K562 (cell line): ENCODE results near the gene MFSD11. TPM values are rescaled to one million over a fixed set of nuclear protein-coding genes. Genes with fewer than 3 reads are reported as not detected.

Source experiments
- ARID3B ChIP-seq: fragments of 250-450 bp; sonication (Bioruptor Pico); IDR thresholded peaks from 2 replicates; pipeline ENCODE4 v1.4.0; 2020; ENCODE audit warnings: borderline replicate concordance
- ASH1L ChIP-seq: fragments of 450-650 bp; IDR thresholded peaks from 2 replicates; pipeline ENCODE4 v1.6.1; 2018; ENCODE audit warnings: borderline replicate concordance, mild to moderate bottlenecking, low read depth; ENCODE audit not compliant: partially characterized antibody
- BCOR ChIP-seq: fragments of 450-650 bp; IDR thresholded peaks from 2 replicates; pipeline ENCODE4 v1.6.1; 2016
- CBX1 ChIP-seq: sonication (generic); IDR thresholded peaks from 2 replicates; pipeline ENCODE4 v1.6.1; 2016; ENCODE audit warnings: antibody characterized with exemption, low read depth, mild to moderate bottlenecking
- CTCF ChIP-seq, 3 experiments: IDR thresholded peaks in 2 of 3; conservative IDR thresholded peaks in 1 of 3; 2 replicates each; pipeline ENCODE4 v1.5.1; 2011 to 2012; ENCODE audit warnings: low read length in 3 of 3, mild to moderate bottlenecking in 3 of 3, control low read depth in 2 of 3, improper control_type of control experiment in 1 of 3, inconsistent platforms in 1 of 3, low read depth in 1 of 3, mixed read lengths in 1 of 3, moderate library complexity in 1 of 3; ENCODE audit not compliant: insufficient read depth in 2 of 3
- GTF2B ChIP-seq: IDR thresholded peaks from 2 replicates; pipeline ENCODE4 v1.6.1; 2011; ENCODE audit not compliant: insufficient read length; ENCODE audit errors: extremely low read depth
- HES1 ChIP-seq: fragments of 450-650 bp; IDR thresholded peaks from 2 replicates; pipeline ENCODE4 v1.6.1; 2016; ENCODE audit warnings: low read depth, mild to moderate bottlenecking, moderate library complexity
- KLF13 ChIP-seq: fragments of 450-650 bp; IDR thresholded peaks from 2 replicates; pipeline ENCODE4 v1.6.1; 2016; ENCODE audit warnings: missing genetic modification characterization, low read depth, mild to moderate bottlenecking, missing compliant biosample characterization, moderate library complexity, borderline replicate concordance
- LCOR ChIP-seq: sonication (generic); formaldehyde crosslinking; IDR thresholded peaks from 2 replicates; pipeline ENCODE4 v1.8.0; 2022; ENCODE audit warnings: mild to moderate bottlenecking, missing genetic modification reagents
- MCM2 ChIP-seq: fragments of 450-650 bp; IDR thresholded peaks from 2 replicates; pipeline ENCODE4 v1.6.1; 2017; ENCODE audit warnings: low read depth, mild to moderate bottlenecking
- MEIS2 ChIP-seq: fragments of 450-650 bp; IDR thresholded peaks from 2 replicates; pipeline ENCODE4 v1.6.1; 2014; ENCODE audit warnings: mild to moderate bottlenecking; ENCODE audit not compliant: partially characterized antibody
- MIER1 ChIP-seq: fragments of 450-650 bp; IDR thresholded peaks from 2 replicates; pipeline ENCODE4 v1.6.1; 2016; ENCODE audit warnings: antibody characterized with exemption, mild to moderate bottlenecking, low read depth
- NFIC ChIP-seq: fragments of 450-650 bp; IDR thresholded peaks from 2 replicates; pipeline ENCODE4 v1.6.1; 2017; ENCODE audit warnings: mild to moderate bottlenecking, inconsistent platforms
- TAF1 ChIP-seq: IDR thresholded peaks from 2 replicates; pipeline ENCODE4 v1.6.1; 2011; ENCODE audit warnings: mild to moderate bottlenecking, low read length, moderate library complexity; ENCODE audit not compliant: insufficient read depth, control insufficient read depth, severe bottlenecking; ENCODE audit errors: extremely low read depth
- TEAD2 ChIP-seq: fragments of 450-650 bp; IDR thresholded peaks from 2 replicates; pipeline ENCODE4 v1.6.1; 2016; ENCODE audit warnings: missing genetic modification characterization, control low read depth, missing compliant biosample characterization
- TOE1 ChIP-seq, 2 experiments: fragments of 450-650 bp in 1 of 2; sonication (generic) in 1 of 2; formaldehyde crosslinking in 1 of 2; IDR thresholded peaks; 2 replicates each; pipeline versions ENCODE4 v1.7.1 to v1.8.0; 2016 to 2022; ENCODE audit warnings: borderline replicate concordance in 2 of 2, mild to moderate bottlenecking in 2 of 2, antibody characterized with exemption in 1 of 2, inconsistent platforms in 1 of 2, low read depth in 1 of 2, missing genetic modification reagents in 1 of 2, moderate library complexity in 1 of 2
- XRCC5 ChIP-seq: fragments of 200-400 bp; formaldehyde crosslinking; IDR thresholded peaks from 2 replicates; pipeline ENCODE4 v1.6.1; 2017; ENCODE audit warnings: low read depth, mild to moderate bottlenecking, low read length
- YBX1 ChIP-seq: fragments of 450-650 bp; IDR thresholded peaks from 2 replicates; pipeline ENCODE4 v1.7.1; 2016; ENCODE audit warnings: mild to moderate bottlenecking
- ZKSCAN1 ChIP-seq: fragments of 150-350 bp; IDR thresholded peaks from 2 replicates; pipeline ENCODE4 v1.6.1; 2016; ENCODE audit warnings: low read depth, low read length
- ZNF24 ChIP-seq: fragments of 450-650 bp; IDR thresholded peaks from 2 replicates; pipeline ENCODE4 v1.6.1; 2016
- ZNF699 ChIP-seq: fragments of 250-450 bp; sonication (Bioruptor Pico); IDR thresholded peaks from 2 replicates; pipeline ENCODE4 v1.8.0; 2021; ENCODE audit warnings: mild to moderate bottlenecking, moderate library complexity; ENCODE audit not compliant: insufficient replicate concordance
- ZNF766 ChIP-seq: fragments of 200-800 bp; sonication (Bioruptor generic); conservative IDR thresholded peaks from 2 replicates; pipeline ENCODE4 v1.6.1; 2016; ENCODE audit warnings: missing genetic modification characterization, missing compliant biosample characterization
- polyA plus RNA-seq, 8 experiments: library from polyadenylated mRNA; depleted of rRNA in 4 of 8; stranded (reverse) in 5 of 8; unstranded in 3 of 8; fragments of >200 nt; fragmentation: Nextera tagmentation in 2 of 8; fragmentation: Illumina TruSeq in 1 of 8; extraction: Ambion mirVana in 2 of 8; extraction: Trizol in 1 of 8; gene quantifications; 2 replicates each; pipeline versions ENCODE4 v1.2.1 to v1.2.3, GENCODE V29; 2011 to 2014; ENCODE audit warnings: inconsistent platforms in 1 of 8, missing spikeins in 1 of 8
- total RNA-seq, 7 experiments: library from RNA; depleted of rRNA in 6 of 7; stranded (reverse); fragments of >200 nt in 6 of 7; fragmentation: Illumina TruSeq in 2 of 7; extraction: Trizol in 2 of 7; gene quantifications; 2 replicates each; pipeline versions ENCODE4 v1.2.1 to v1.2.3, GENCODE V29; 2011 to 2021; ENCODE audit warnings: low replicate concordance in 1 of 7

MFSD11 gene
- total and polyA plus RNA-seq, 9 of the 15 experiments (the other 6 are each of a cell fraction or from before 2014, with no cell fraction given) = 14.4 to 24.5 (median 19.9) TPM

- TF ChIP-seq HES1 (no peak; the same call in 1 of the 2 replicates), ZNF699 (CRISPR knock-in tag) (no peak), YBX1 (no peak), GTF2B (peak; percentile 91), BCOR (peak; percentile 56; the same call in 1 of the 2 replicates), TOE1 (IDR thresholded peaks at IDR 0.05; ENCODE audit: borderline replicate concordance) (0 out of 2 replicates have a peak, but pooled peaks have one; percentile 10), TOE1 (CRISPR knock-in tag; IDR thresholded peaks at IDR 0.05; ENCODE audit: borderline replicate concordance, low read depth) (peak; percentile 95), ASH1L (no peak), LCOR (CRISPR knock-in tag) (peak; percentile 92), TAF1 (peak; percentile 99), MIER1 (no peak), ZKSCAN1 (peak; percentile 24; the same call in 1 of the 2 replicates), TEAD2 (tag) (no peak), CBX1 (peak; percentile 89), ZNF766 (CRISPR knock-in tag) (no peak), XRCC5 (no peak), CTCF (IDR thresholded peaks at IDR 0.05 in 2 of 3, conservative IDR thresholded peaks at IDR 0.05 in 1 of 3; ENCODE audit: insufficient read depth in 2 of 3, low read depth in 1 of 3, low read length in 3 of 3) (0 out of 6 replicates have a peak, but pooled peaks of 1 of the 3 experiments have one; percentile 3), ARID3B (CRISPR knock-in tag) (no peak), NFIC (peak; percentile 71), ZNF24 (peak; percentile 66; the same call in 1 of the 2 replicates), MEIS2 (peak; percentile 82), KLF13 (tag) (no peak), MCM2 (no peak)
These were observed 740 bp upstream of the MFSD11 start, which contains the start of gene SRSF2 (continued) for GRCh38 chr17:76737082-76737675.
